Thymus (tissue), 11 donors: Measurements from ENCODE around the gene HOXB3. TPM values are rescaled to one million over a fixed set of nuclear protein-coding genes. Genes with fewer than 3 reads are reported as not detected.
A peak's percentile ranks its signal among the peaks of the same experiment; 100 is the strongest.
"Not testable (repeated sequence)": the region's sequence is repeated elsewhere in the genome, so short reads cannot be mapped to it uniquely, and the experiment has no call there.

Experiments
- DNase-seq, 9 donors: peaks; one replicate each; pipeline ENCODE4 v3.0.0-alpha.2; 2013; ENCODE audit warnings: low spot score in 9 of 9, low read depth in 6 of 9, missing footprints in 1 of 9
- H3K27ac ChIP-seq, 2 donors: one replicate each; pipeline ENCODE4 v1.5.1; 2013; ENCODE audit warnings: control low read depth in 1 of 2, low read depth in 1 of 2, low read length in 1 of 2, mild to moderate bottlenecking in 1 of 2, moderate library complexity in 1 of 2
- H3K27me3 ChIP-seq, 2 donors: one replicate each; pipeline ENCODE4 v1.5.1; 2013; ENCODE audit warnings: low read length in 1 of 2; ENCODE audit not compliant: control insufficient read depth in 2 of 2, insufficient read depth in 1 of 2
- H3K36me3 ChIP-seq, 2 donors: one replicate each; pipeline ENCODE4 v1.5.1; 2013; ENCODE audit warnings: low read length in 1 of 2, mild to moderate bottlenecking in 1 of 2, moderate library complexity in 1 of 2; ENCODE audit not compliant: control insufficient read depth in 2 of 2, insufficient read depth in 2 of 2
- H3K4me1 ChIP-seq, 2 donors: one replicate each; pipeline ENCODE4 v1.5.1; 2013; ENCODE audit warnings: low read length in 2 of 2; ENCODE audit not compliant: control insufficient read depth in 2 of 2, insufficient read depth in 2 of 2
- H3K4me3 ChIP-seq, 2 donors: one replicate each; pipeline ENCODE4 v1.5.1; 2013; ENCODE audit warnings: low read length in 2 of 2, control low read depth in 1 of 2, mild to moderate bottlenecking in 1 of 2
- H3K9me3 ChIP-seq, 2 donors: one replicate each; pipeline ENCODE4 v1.5.1; 2013; ENCODE audit warnings: low read length in 1 of 2, mild to moderate bottlenecking in 1 of 2; ENCODE audit not compliant: control insufficient read depth in 2 of 2, insufficient read depth in 1 of 2
- WGBS: extraction: QIAGEN DNeasy Blood & Tissue Kit; methylation state at CpG from one replicate; pipeline ENCODE4 v1.1.7; 2013; 5-methylcytosine and 5-hydroxymethylcytosine counted together
- polyA plus RNA-seq: library from polyadenylated mRNA; stranded (reverse); fragments of 200-250 nt; gene quantifications from one replicate; pipeline ENCODE4 v1.2.3, GENCODE V29; 2013
- total RNA-seq: library from RNA; stranded (reverse); fragments of 120-200 nt; gene quantifications from one replicate; pipeline ENCODE4 v1.2.4, GENCODE V29; 2013
- donor health status: healthy.

HOXB3 gene
- total and polyA plus RNA-seq, 2 donors = 1.5 to 3.3 TPM

GRCh38 chr17:48542114-48542656 is 47.9 kb downstream of the HOXB3 start:
- 24% methylated on average over 27 of the region's 27 CpGs for WGBS
- Histone ChIP-seq H3K4me1 (peaks cover 9 to 53% of the 10 kb centered on the region in 2 donors), H3K27me3 (peaks cover 20 to 66% of the 10 kb centered on the region in 2 donors), H3K36me3 (no peaks in the 10 kb centered on the region), H3K4me3 (peak overlapping the region; percentile 60 to 75), H3K27ac (peak overlapping the region; percentile 67 to 76), H3K9me3 (no peaks in the 10 kb centered on the region)
- peak in 4 of 9 donors; percentile 26 to 66 (median 33) for DNase-seq

GRCh38 chr17:48541577-48542113 is 48.4 kb downstream of the HOXB3 start:
- Histone ChIP-seq H3K36me3 (no peaks in the 10 kb centered on the region), H3K4me1 (peaks cover 4 to 47% of the 10 kb centered on the region in 2 donors), H3K27me3 (peaks cover 20 to 61% of the 10 kb centered on the region in 2 donors), H3K4me3 (peak overlapping the region; percentile 60 to 75), H3K9me3 (no peaks in the 10 kb centered on the region), H3K27ac (peak overlapping the region; percentile 67 to 76)
- peak in 4 of 9 donors; percentile 28 to 71 (median 47) for DNase-seq
- 4% methylated on average over 35 of the region's 36 CpGs for WGBS

GRCh38 chr17:48541036-48541576 is 48.9 kb downstream of the HOXB3 start:
- no peaks in the 10 kb centered on the region for H3K36me3 ChIP-seq
- H3K9me3 ChIP-seq = no peaks in the 10 kb centered on the region
- peak overlapping the region; percentile 60 to 75 for H3K4me3 ChIP-seq
- H3K27me3 ChIP-seq = peaks cover 20 to 58% of the 10 kb centered on the region in 2 donors
- 48% methylated on average over 12 of the region's 12 CpGs for WGBS
- DNase-seq = no peak
- peak overlapping the region; percentile 55 to 76 for H3K27ac ChIP-seq
- H3K4me1 ChIP-seq = peaks cover 4 to 42% of the 10 kb centered on the region in 2 donors

GRCh38 chr17:48540213-48540612 is 49.8 kb downstream of the HOXB3 start:
- H3K4me3 ChIP-seq = no peak overlapping the region
- H3K36me3 ChIP-seq = no peaks in the 10 kb centered on the region
- no peak overlapping the region for H3K27ac ChIP-seq
- H3K9me3 ChIP-seq = no peaks in the 10 kb centered on the region
- H3K4me1 ChIP-seq = peaks cover 4 to 34% of the 10 kb centered on the region in 2 donors
- H3K27me3 ChIP-seq = peaks cover 16 to 54% of the 10 kb centered on the region in 2 donors
- DNase-seq = no peak
- 95% methylated on average over 1 of the region's 1 CpG for WGBS

GRCh38 chr17:48539177-48539576 is 50.9 kb downstream of the HOXB3 start:
- Histone ChIP-seq H3K27me3 (peaks cover 9 to 44% of the 10 kb centered on the region in 2 donors), H3K9me3 (no peaks in the 10 kb centered on the region), H3K4me1 (peaks cover 0 to 25% of the 10 kb centered on the region in 2 donors), H3K36me3 (no peaks in the 10 kb centered on the region), H3K4me3 (no peak overlapping the region), H3K27ac (no peak overlapping the region)
- 97% methylated on average over 4 of the region's 4 CpGs for WGBS
- no peak for DNase-seq

GRCh38 chr17:48537316-48537715 is 52.7 kb downstream of the HOXB3 start:
- Histone ChIP-seq H3K4me3 (no peak overlapping the region), H3K27ac (no peak overlapping the region), H3K27me3 (peaks cover 2 to 29% of the 10 kb centered on the region in 2 donors), H3K4me1 (peaks cover 0 to 13% of the 10 kb centered on the region in 2 donors), H3K36me3 (no peaks in the 10 kb centered on the region), H3K9me3 (no peaks in the 10 kb centered on the region)
- no peak for DNase-seq
- WGBS = 97% methylated on average over 3 of the region's 3 CpGs

GRCh38 chr17:48535793-48536559 is 54.1 kb downstream of the HOXB3 start:
- not testable (repeated sequence) for H3K4me3 ChIP-seq, H3K4me1 ChIP-seq, H3K27ac ChIP-seq, DNase-seq, H3K9me3 ChIP-seq, H3K36me3 ChIP-seq
- 89% methylated on average over 9 of the region's 9 CpGs for WGBS
- peaks cover 0 to 17% of the 10 kb centered on the region in 2 donors for H3K27me3 ChIP-seq

- H3K27me3 ChIP-seq = peaks cover 9 to 41% of the 10 kb centered on the region in 2 donors
- H3K27ac ChIP-seq = no peak overlapping the region
- H3K36me3 ChIP-seq = no peaks in the 10 kb centered on the region
- H3K9me3 ChIP-seq = no peaks in the 10 kb centered on the region
- DNase-seq = no peak
- 96% methylated on average over 8 of the region's 8 CpGs for WGBS
- no peaks in the 10 kb centered on the region for H3K4me1 ChIP-seq
- H3K4me3 ChIP-seq = no peak overlapping the region
Measured at GRCh38 chr17:48532261-48532660, 57.8 kb downstream of the HOXB3 start.

- Histone ChIP-seq H3K36me3 (no peaks in the 10 kb centered on the region), H3K4me1 (peaks cover 0 to 5% of the 10 kb centered on the region in 2 donors), H3K27ac (no peak within 1 kb of the TSS), H3K27me3 (peaks cover 21 to 55% of the 10 kb centered on the region in 2 donors), H3K9me3 (no peaks in the 10 kb centered on the region), H3K4me3 (no peak within 1 kb of the TSS)
- DNase-seq = no peak
- WGBS = 93% methylated on average over 15 of the region's 15 CpGs
Measured at GRCh38 chr17:48530887-48531272, 59.2 kb downstream of the HOXB3 start, which contains the start of gene HOXB1. Gene HOXB1, minus strand, starts transcription at chr17:48531011. Its CDS starts 107 bp downstream, at chr17:48530904.
